Measurements from ENCODE around the gene HNRNPU. TPM values are rescaled to one million over a fixed set of nuclear protein-coding genes. Genes with fewer than 3 reads are reported as not detected.

HNRNPU gene
- total RNA-seq, 2 donors from 2014 or later: 517 to 556 TPM

- Histone ChIP-seq H3K9me3 (ENCODE audit: control insufficient read depth, low read length) (no peaks in the 10 kb centered on the region), H3K4me1 (ENCODE audit: control insufficient read depth, insufficient read depth, low read length) (no peaks in the 10 kb centered on the region), H3K9ac (ENCODE audit: extremely low read depth, low read length, poor library complexity, severe bottlenecking) (no peak overlapping the region), H3K27ac (ENCODE audit: low read depth, low read length) (no peak overlapping the region), H3K36me3 (ENCODE audit: control insufficient read depth, insufficient read depth, low read length) (no peaks in the 10 kb centered on the region), H3K4me3 (ENCODE audit: low read length) (no peak overlapping the region), H3K27me3 (ENCODE audit: control insufficient read depth, insufficient read depth, low read length, poor library complexity, severe bottlenecking) (no peaks in the 10 kb centered on the region)
- no peak for DNase-seq
- Mint-ChIP-seq H3K9me3 (peaks cover 1% of the 10 kb centered on the region), H3K27me3 (ENCODE audit: insufficient read depth) (no peaks in the 10 kb centered on the region), H3K36me3 (ENCODE audit: low read depth) (no peaks in the 10 kb centered on the region), H3K4me3 (no peak overlapping the region), H3K4me1 (no peaks in the 10 kb centered on the region), H3K27ac (no peak overlapping the region)
- no peak for TF ChIP-seq CTCF (conservative IDR thresholded peaks at IDR 0.05)
- WGBS, 2 experiments (ENCODE audit: insufficient coverage in 1 of 2, insufficient read length in 1 of 2): 92 to 95% methylated on average over 7 of the region's 7 CpGs
Measured at GRCh38 chr1:244893836-244894235, 29.5 kb upstream of the HNRNPU start.

GRCh38 chr1:244887281-244887680, 22.9 kb upstream of the HNRNPU start:
- 96 to 97% methylated on average over 4 of the region's 4 CpGs for WGBS, 2 experiments (ENCODE audit: insufficient coverage in 1 of 2, insufficient read length in 1 of 2)
- H3K9me3 Mint-ChIP-seq: no peaks in the 10 kb centered on the region

GRCh38 chr1:244881552-244882280, 17.4 kb upstream of the HNRNPU start:
- DNase-seq: peak; percentile 73
- no peaks in the 10 kb centered on the region for H3K36me3 ChIP-seq (ENCODE audit: control insufficient read depth, insufficient read depth, low read length)
- Mint-ChIP-seq H3K27ac (peak overlapping the region; percentile 89), H3K4me3 (no peak overlapping the region), H3K4me1 (peaks cover 17% of the 10 kb centered on the region), H3K27me3 (ENCODE audit: insufficient read depth) (no peaks in the 10 kb centered on the region), H3K36me3 (ENCODE audit: low read depth) (no peaks in the 10 kb centered on the region), H3K9me3 (no peaks in the 10 kb centered on the region)
- WGBS, 2 experiments (ENCODE audit: insufficient coverage in 1 of 2, insufficient read length in 1 of 2): 64 to 77% methylated on average over 6 to 11 of the region's 11 CpGs
- no peak for TF ChIP-seq CTCF (conservative IDR thresholded peaks at IDR 0.05)
- no peak overlapping the region for H3K4me3 ChIP-seq (ENCODE audit: low read length)
- H3K27ac ChIP-seq (ENCODE audit: low read depth, low read length): no peak overlapping the region
- no peaks in the 10 kb centered on the region for H3K9me3 ChIP-seq (ENCODE audit: control insufficient read depth, low read length)
- H3K4me1 ChIP-seq (ENCODE audit: control insufficient read depth, insufficient read depth, low read length): peaks cover 11% of the 10 kb centered on the region
- no peaks in the 10 kb centered on the region for H3K27me3 ChIP-seq (ENCODE audit: control insufficient read depth, insufficient read depth, low read length, poor library complexity, severe bottlenecking)
- H3K9ac ChIP-seq (ENCODE audit: extremely low read depth, low read length, poor library complexity, severe bottlenecking): no peak overlapping the region

More at GRCh38 chr1:244887281-244887680, 22.9 kb upstream of the HNRNPU start:
- no peak overlapping the region for H3K27ac ChIP-seq (ENCODE audit: low read depth, low read length)
- no peak for TF ChIP-seq CTCF (conservative IDR thresholded peaks at IDR 0.05)
- Mint-ChIP-seq H3K27me3 (ENCODE audit: insufficient read depth) (no peaks in the 10 kb centered on the region), H3K4me3 (no peak overlapping the region), H3K27ac (no peak overlapping the region), H3K36me3 (ENCODE audit: low read depth) (no peaks in the 10 kb centered on the region), H3K4me1 (no peaks in the 10 kb centered on the region)
- no peaks in the 10 kb centered on the region for H3K36me3 ChIP-seq (ENCODE audit: control insufficient read depth, insufficient read depth, low read length)
- H3K4me1 ChIP-seq (ENCODE audit: control insufficient read depth, insufficient read depth, low read length): no peaks in the 10 kb centered on the region
- no peak for DNase-seq
- H3K9ac ChIP-seq (ENCODE audit: extremely low read depth, low read length, poor library complexity, severe bottlenecking): no peak overlapping the region
- H3K27me3 ChIP-seq (ENCODE audit: control insufficient read depth, insufficient read depth, low read length, poor library complexity, severe bottlenecking): no peaks in the 10 kb centered on the region
- H3K4me3 ChIP-seq (ENCODE audit: low read length): no peak overlapping the region
- H3K9me3 ChIP-seq (ENCODE audit: control insufficient read depth, low read length): no peaks in the 10 kb centered on the region

Data from endodermal cell (in vitro differentiated cells).